Panc1 (cell line): Measurements from ENCODE around the gene SLC2A11. TPM values are rescaled to one million over a fixed set of nuclear protein-coding genes. Genes with fewer than 3 reads are reported as not detected.

ENCODE experiments used
- ATAC-seq: fragments of 200-7000 bp; cut with Tn5 transposase; 2 replicates; pipeline ENCODE4 v1.9.1; 2020; ENCODE audit warnings: mild to moderate bottlenecking, moderate library complexity
- BruUV-seq: library from RNA; stranded (reverse); fragments of 400-500 nt; replicated peaks from 2 replicates; lab custom pipeline; 2021; lab: Mats Ljungman, UMichigan
- CTCF ChIA-PET: fragments of 300-600 bp; sonication (Branson Sonifier 250); formaldehyde crosslinking; loops from one replicate; lab custom pipeline; 2022; ENCODE audit warnings: antibody characterized with exemption; lab: Charles Lee
- POLR2A ChIA-PET: fragments of 300-600 bp; sonication (Branson Sonifier 250); formaldehyde crosslinking; loops from one replicate; lab custom pipeline; 2022; ENCODE audit warnings: antibody characterized with exemption; lab: Charles Lee
- DNase-seq: peaks from one replicate; pipeline ENCODE4 v3.0.0-alpha.2; 2010; ENCODE audit warnings: low read depth, low spot score
- H3K27ac ChIP-seq: 2 replicates; pipeline ENCODE4 v1.5.1; 2011; ENCODE audit warnings: mild to moderate bottlenecking, low read length, inconsistent platforms
- H3K27me3 ChIP-seq: fragments of 200-500 bp; sonication (Bioruptor generic); 2 replicates; pipeline ENCODE4 v1.6.0; 2014; ENCODE audit warnings: low read length, inconsistent platforms; ENCODE audit not compliant: control insufficient read depth, insufficient read depth
- H3K36me3 ChIP-seq: fragments of 200-500 bp; sonication (Bioruptor generic); 2 replicates; pipeline ENCODE4 v1.5.1; 2014; ENCODE audit warnings: inconsistent platforms, mild to moderate bottlenecking, low read length, moderate library complexity; ENCODE audit not compliant: control insufficient read depth, insufficient read depth
- H3K4me1 ChIP-seq: 2 replicates; pipeline ENCODE4 v1.5.1; 2011; ENCODE audit warnings: inconsistent platforms, mild to moderate bottlenecking, low read length, moderate library complexity; ENCODE audit not compliant: control insufficient read depth, insufficient read depth
- H3K4me3 ChIP-seq, 2 experiments: 2 replicates each; pipeline ENCODE4 v1.5.1; 2011 to 2012; ENCODE audit warnings: low read depth in 2 of 2, low read length in 2 of 2, mild to moderate bottlenecking in 2 of 2, inconsistent platforms in 1 of 2, moderate library complexity in 1 of 2
- H3K9me3 ChIP-seq: fragments of 200-500 bp; sonication (Bioruptor generic); 2 replicates; pipeline ENCODE4 v1.5.1; 2014; ENCODE audit warnings: low read depth, mild to moderate bottlenecking, inconsistent platforms, low read length, moderate library complexity; ENCODE audit not compliant: control insufficient read depth, insufficient read depth
- CTCF ChIP-seq: fragments of 450-650 bp; IDR thresholded peaks from 2 replicates; pipeline ENCODE4 v1.5.1; 2017; ENCODE audit warnings: mild to moderate bottlenecking
- POLR2AphosphoS5 ChIP-seq: IDR thresholded peaks from 2 replicates; pipeline ENCODE4 v1.6.1; 2012; ENCODE audit warnings: mild to moderate bottlenecking, low read depth, low read length, moderate library complexity
- REST ChIP-seq, 2 experiments: IDR thresholded peaks; 2 replicates each; pipeline ENCODE4 v1.6.1; 2011 to 2012; ENCODE audit warnings: low read depth in 2 of 2, control low read depth in 1 of 2, low read length in 1 of 2, mild to moderate bottlenecking in 1 of 2, moderate library complexity in 1 of 2; ENCODE audit not compliant: insufficient read depth in 1 of 2
- SIN3A ChIP-seq: IDR thresholded peaks from 2 replicates; pipeline ENCODE4 v1.6.1; 2012; ENCODE audit warnings: low read depth, mild to moderate bottlenecking, low read length, moderate library complexity, borderline replicate concordance; ENCODE audit not compliant: insufficient read depth
- TCF7L2 ChIP-seq: IDR thresholded peaks from 2 replicates; pipeline ENCODE4 v1.6.1; 2011; ENCODE audit warnings: mild to moderate bottlenecking, low read depth, low read length, inconsistent platforms
- in situ Hi-C: cut with HindIII; loops from 2 replicates; pipeline ENCODE4 v1.10.0; 2016; ENCODE audit warnings: low sequenced_read_pairs, low pct_unique_long_range_greater_than_20kb
- intact Hi-C: fragments of 100-400 bp; cut with micrococcal nuclease; formaldehyde crosslinking; loops from one replicate; pipeline ENCODE4 v1.10.0; 2022; ENCODE audit not compliant: unreplicated experiment
- total RNA-seq: library from RNA; stranded (reverse); gene quantifications from one replicate; pipeline ENCODE4 v1.2.1, GENCODE V29; 2021; ENCODE audit not compliant: unreplicated experiment

The SLC2A11 gene
- total RNA-seq, 1 experiment from 2014 or later: 33.8 TPM

DNA sequence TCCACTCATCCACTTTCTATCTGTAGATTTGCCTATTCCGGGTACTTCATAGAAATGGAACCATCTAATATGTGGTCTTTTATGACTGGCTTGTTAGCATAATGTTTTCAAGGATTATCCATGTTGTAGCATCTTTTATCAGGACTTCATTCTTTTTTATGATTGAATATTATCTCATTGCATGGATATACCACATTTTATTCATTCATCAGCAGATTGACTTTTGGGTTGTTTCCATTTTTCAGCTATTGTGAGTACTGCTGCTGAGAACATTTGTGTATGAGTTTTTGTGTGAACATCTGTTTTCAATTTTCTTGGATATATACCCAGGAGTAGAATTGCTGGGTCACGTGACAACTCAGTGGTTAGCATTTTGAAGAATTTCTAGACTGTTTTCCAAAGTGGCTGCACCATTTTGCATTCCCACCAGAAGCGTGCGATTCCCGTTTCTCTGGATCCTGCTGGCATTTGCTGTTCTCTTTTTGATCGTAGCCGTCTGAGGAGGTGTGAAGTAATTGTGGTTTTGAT, 27.8 kb upstream of the SLC2A11 start:
- Histone ChIP-seq H3K4me3 (no peak overlapping the region), H3K4me1 (no peaks in the 10 kb centered on the region), H3K27me3 (no peaks in the 10 kb centered on the region), H3K27ac (no peak overlapping the region), H3K9me3 (no peaks in the 10 kb centered on the region), H3K36me3 (no peaks in the 10 kb centered on the region)
- no peak for DNase-seq
- ChIA-PET CTCF (no interaction called here), POLR2A (no interaction called here)
- no peak for TF ChIP-seq POLR2AphosphoS5
- no peak for TF ChIP-seq SIN3A
- in situ Hi-C loops: no loop called here
- no peak for ATAC-seq
- intact Hi-C loops: no loop called here
- no TSS peak for BruUV-seq

DNA sequence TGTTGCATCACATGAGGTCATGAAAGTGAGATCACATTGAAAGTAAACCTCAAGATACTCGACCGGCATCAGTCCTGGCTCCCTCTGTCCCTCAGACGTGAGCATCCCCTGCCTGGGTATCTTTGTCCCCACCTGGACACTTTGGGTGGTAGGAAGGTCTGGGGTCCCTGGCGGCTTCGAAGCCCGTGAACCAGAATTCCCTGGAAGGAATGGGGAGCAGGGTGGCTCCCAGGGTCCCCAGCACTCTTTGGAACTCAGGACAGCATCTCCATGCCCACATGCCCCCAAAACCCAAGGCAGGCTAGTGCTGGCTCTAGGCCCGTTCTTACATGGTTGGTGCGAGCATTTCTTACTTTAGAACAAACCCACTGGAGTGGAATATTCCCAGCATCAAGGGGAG, 26.4 kb upstream of the SLC2A11 start:
- ChIA-PET CTCF (interaction anchor here (0.6 kb wide), 1 partner anchor 62 kb away, joined by 3 read pairs; no protein-coding TSS in a partner anchor), POLR2A (no interaction called here)
- Histone ChIP-seq H3K4me1 (no peaks in the 10 kb centered on the region), H3K27ac (no peak overlapping the region), H3K36me3 (no peaks in the 10 kb centered on the region), H3K9me3 (no peaks in the 10 kb centered on the region), H3K4me3 (no peak overlapping the region), H3K27me3 (no peaks in the 10 kb centered on the region)
- DNase-seq: no peak
- TF ChIP-seq SIN3A (no peak), REST (IDR thresholded peaks at IDR 0.05; ENCODE audit: insufficient read depth in 1 of 2, low read depth in 2 of 2, low read length in 1 of 2) (no peak), TCF7L2 (no peak), CTCF (no peak), POLR2AphosphoS5 (no peak)
- no peak for ATAC-seq
- in situ Hi-C loops (no loop called here), intact Hi-C loops (no loop called here)
- BruUV-seq: no TSS peak

- no peaks in the 10 kb centered on the region for H3K9me3 ChIP-seq
- no peaks in the 10 kb centered on the region for H3K36me3 ChIP-seq
- in situ Hi-C loops: no loop called here
- DNase-seq (no peak), ATAC-seq (no peak)
- BruUV-seq: no TSS peak
- ChIA-PET POLR2A (no interaction called here), CTCF (no interaction called here)
- TF ChIP-seq TCF7L2: no peak
- TF ChIP-seq SIN3A: no peak
- TF ChIP-seq REST (IDR thresholded peaks at IDR 0.05; ENCODE audit: insufficient read depth in 1 of 2, low read depth in 2 of 2, low read length in 1 of 2): no peak
- TF ChIP-seq POLR2AphosphoS5: no peak
- TF ChIP-seq CTCF: no peak
- H3K4me1 ChIP-seq: no peaks in the 10 kb centered on the region
- no peak overlapping the region for H3K27ac ChIP-seq
- intact Hi-C loops: no loop called here
- H3K4me3 ChIP-seq: no peak overlapping the region
- H3K27me3 ChIP-seq: no peaks in the 10 kb centered on the region
These were observed 25.9 kb upstream of the SLC2A11 start for GRCh38 chr22:23831781-23832180.
